Motor neuron (in vitro differentiated cells): ENCODE results near the gene ATG16L2. TPM values are rescaled to one million over a fixed set of nuclear protein-coding genes. Genes with fewer than 3 reads are reported as not detected.

Source experiments
- ATAC-seq, 8 experiments: fragments of 200-7000 bp; cut with Tn5 transposase; replicated peaks in 6 of 8; 2 replicates each; pipeline ENCODE4 v1.8.0; 2021; ENCODE audit warnings: mild to moderate bottlenecking in 8 of 8, moderate library complexity in 8 of 8
- H3K27ac ChIP-seq, 2 donors: fragments of 250-450 bp; sonication (Bioruptor Pico); 2 replicates each; pipeline ENCODE4 v1.9.0; 2021; ENCODE audit warnings: antibody characterized with exemption in 2 of 2, mild to moderate bottlenecking in 2 of 2, moderate library complexity in 1 of 2
- H3K4me1 ChIP-seq, 2 donors: fragments of 250-450 bp; sonication (Bioruptor Pico); replicated peaks in 1 of 2; 2 replicates each; pipeline ENCODE4 v1.6.1; 2021; ENCODE audit warnings: antibody characterized with exemption in 2 of 2, mild to moderate bottlenecking in 2 of 2, moderate library complexity in 1 of 2
- H3K4me3 ChIP-seq, 5 donors: fragments of 250-450 bp; sonication (Bioruptor Pico); 2 replicates each; pipeline ENCODE4 v1.9.0; 2021; ENCODE audit warnings: antibody characterized with exemption in 5 of 5, mild to moderate bottlenecking in 5 of 5, moderate library complexity in 4 of 5
- WGBS, 10 experiments: fragments of 450-650 bp; shearing (Covaris generic); methylation state at CpG; one replicate each; pipeline ENCODE4 v1.0.0; 2022; 5-methylcytosine and 5-hydroxymethylcytosine counted together
- in situ Hi-C, 9 experiments: fragments of 400-800 bp; cut with MboI; loops; one replicate each; pipeline ENCODE4 v1.15.0; 2021; ENCODE audit warnings: low sequenced_read_pairs in 9 of 9, low pct_unique_long_range_greater_than_20kb in 2 of 9; ENCODE audit not compliant: unreplicated experiment in 9 of 9
- total RNA-seq, 8 experiments: library from RNA; unstranded; fragments of 300-600 nt; gene quantifications; 2 replicates each; pipeline versions ENCODE4 v1.2.3 to v1.2.4, GENCODE V29; 2022

The ATG16L2 gene
- total RNA-seq, 8 experiments from 2014 or later, result 3.4 to 17.4 (median 5.0) TPM

GRCh38 chr11:72775288-72776110 is 38.7 kb upstream of the ATG16L2 start:
- no peak for ATAC-seq
- WGBS, 10 experiments, result 20 to 100% (median 84%) methylated on average over 1 to 4 of the region's 7 CpGs; no CpG with 5 or more reads in 2 of the 10 experiments
- in situ Hi-C loops, result no loop called here
- peaks cover 45 to 79% of the 10 kb centered on the region in 2 donors for H3K4me1 ChIP-seq
- no peak overlapping the region for H3K4me3 ChIP-seq
- no peak overlapping the region for H3K27ac ChIP-seq

GRCh38 chr11:72776117-72776843 is 37.9 kb upstream of the ATG16L2 start:
- H3K4me3 ChIP-seq, result no peak overlapping the region
- H3K27ac ChIP-seq, result peak overlapping the region in 1 of 2 donors; percentile 80
- H3K4me1 ChIP-seq, result peaks cover 49 to 75% of the 10 kb centered on the region in 2 donors
- WGBS, 10 experiments, result 70 to 100% (median 93%) methylated on average over 1 to 6 of the region's 9 CpGs; no CpG with 5 or more reads in 5 of the 10 experiments
- no peak for ATAC-seq
- in situ Hi-C loops, result no loop called here

- peak overlapping the region; percentile 48 to 80 for H3K27ac ChIP-seq
- ATAC-seq, result no peak
- H3K4me3 ChIP-seq, result no peak overlapping the region
- WGBS, 10 experiments, result 80 to 83% (median 80%) methylated on average over 1 to 3 of the region's 7 CpGs; no CpG with 5 or more reads in 7 of the 10 experiments
- peaks cover 47 to 68% of the 10 kb centered on the region in 2 donors for H3K4me1 ChIP-seq
- in situ Hi-C loops, result no loop called here
Observed at GRCh38 chr11:72776844-72777754, 37.1 kb upstream of the ATG16L2 start.

GRCh38 chr11:72777755-72778278 is 36.4 kb upstream of the ATG16L2 start:
- Histone ChIP-seq H3K4me3 (no peak overlapping the region), H3K27ac (peak overlapping the region; percentile 48 to 80), H3K4me1 (peaks cover 43 to 70% of the 10 kb centered on the region in 2 donors)
- in situ Hi-C loops, result no loop called here
- WGBS, 10 experiments, result 11 to 17% methylated on average over 1 to 3 of the region's 5 CpGs; no CpG with 5 or more reads in 8 of the 10 experiments
- ATAC-seq, result peak in 1 of 8 experiments; percentile 0

- WGBS, 10 experiments, result 63 to 94% (median 78%) methylated on average over 1 to 5 of the region's 7 CpGs; no CpG with 5 or more reads in 4 of the 10 experiments
- in situ Hi-C loops, result no loop called here
- peaks cover 33 to 61% of the 10 kb centered on the region in 2 donors for H3K4me1 ChIP-seq
- no peak overlapping the region for H3K4me3 ChIP-seq
- peak overlapping the region in 1 of 2 donors; percentile 80 for H3K27ac ChIP-seq
- ATAC-seq, result peak in 1 of 8 experiments; percentile 17
Observed at GRCh38 chr11:72778535-72779494, 35.4 kb upstream of the ATG16L2 start.

GRCh38 chr11:72779495-72780128 is 34.6 kb upstream of the ATG16L2 start:
- 44 to 100% (median 72%) methylated on average over 1 to 3 of the region's 4 CpGs; no CpG with 5 or more reads in 2 of the 10 experiments for WGBS, 10 experiments
- Histone ChIP-seq H3K4me1 (peaks cover 32 to 53% of the 10 kb centered on the region in 2 donors), H3K4me3 (no peak overlapping the region), H3K27ac (no peak overlapping the region)
- ATAC-seq, result no peak
- in situ Hi-C loops, result no loop called here

GRCh38 chr11:72780296-72781062 is 33.7 kb upstream of the ATG16L2 start:
- whole genome bisulfite sequencing, 10 experiments, result 72 to 100% (median 100%) methylated on average over 1 to 4 of the region's 10 CpGs; no CpG with 5 or more reads in 6 of the 10 experiments
- Histone ChIP-seq H3K4me1 (peaks cover 32 to 50% of the 10 kb centered on the region in 2 donors), H3K27ac (no peak overlapping the region), H3K4me3 (peak overlapping the region; percentile 64 to 98 (median 68))
- in situ Hi-C loops, result no loop called here
- ATAC-seq, result no peak

GRCh38 chr11:72781063-72781312 is 33.2 kb upstream of the ATG16L2 start:
- Histone ChIP-seq H3K4me1 (peaks cover 32 to 50% of the 10 kb centered on the region in 2 donors), H3K27ac (no peak overlapping the region), H3K4me3 (peak overlapping the region; percentile 64 to 98 (median 68))
- in situ Hi-C loops, result no loop called here
- WGBS, 10 experiments, result 0% methylated on average over 9 of the region's 17 CpGs; no CpG with 5 or more reads in 9 of the 10 experiments
- ATAC-seq, result peak in 3 of 8 experiments; percentile 2 to 18 (median 3)

- in situ Hi-C loops, result no loop called here
- peak; percentile 57 to 81 (median 76) for ATAC-seq
- peaks cover 32 to 48% of the 10 kb centered on the region in 2 donors for H3K4me1 ChIP-seq
- WGBS, 10 experiments, result 20% methylated on average over 1 of the region's 89 CpGs; no CpG with 5 or more reads in 9 of the 10 experiments
- H3K4me3 ChIP-seq, result peak overlapping the region; percentile 64 to 98 (median 68)
- H3K27ac ChIP-seq, result no peak overlapping the region
Observed at GRCh38 chr11:72781313-72782080, 32.7 kb upstream of the ATG16L2 start.
